NK-92 (cell line): Measurements from ENCODE around the gene PXMP2.

Experiments
- DNase-seq: peaks from one replicate; lab custom pipeline; 2025; ENCODE audit not compliant: unreplicated experiment; lab: John Stamatoyannopoulos, UW

PXMP2 gene

DNA sequence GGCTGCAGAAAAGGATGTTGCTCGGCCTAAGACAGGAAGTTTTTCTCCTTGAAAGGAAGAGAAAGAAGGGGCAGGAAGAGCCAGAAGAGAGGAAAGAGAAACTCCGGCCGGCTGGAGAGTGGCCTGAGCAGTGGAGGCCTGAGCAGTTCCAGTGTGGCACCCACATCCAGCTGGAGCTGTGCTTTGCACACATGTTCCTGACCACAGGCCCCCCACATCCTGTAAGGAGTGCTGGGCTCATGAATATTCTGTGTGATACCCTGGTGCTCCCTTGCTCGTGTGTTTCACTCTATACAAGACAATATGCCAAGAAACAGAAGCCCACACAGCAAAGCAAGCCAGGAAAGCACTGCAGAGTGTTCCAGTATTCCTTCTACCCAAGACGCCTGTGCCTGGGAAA lies 27.3 kb upstream of the PXMP2 start:
- DNase-seq = no peak

GRCh38 chr12:132660996-132661395 lies 26.4 kb upstream of the PXMP2 start:
- no peak for DNase-seq

DNA sequence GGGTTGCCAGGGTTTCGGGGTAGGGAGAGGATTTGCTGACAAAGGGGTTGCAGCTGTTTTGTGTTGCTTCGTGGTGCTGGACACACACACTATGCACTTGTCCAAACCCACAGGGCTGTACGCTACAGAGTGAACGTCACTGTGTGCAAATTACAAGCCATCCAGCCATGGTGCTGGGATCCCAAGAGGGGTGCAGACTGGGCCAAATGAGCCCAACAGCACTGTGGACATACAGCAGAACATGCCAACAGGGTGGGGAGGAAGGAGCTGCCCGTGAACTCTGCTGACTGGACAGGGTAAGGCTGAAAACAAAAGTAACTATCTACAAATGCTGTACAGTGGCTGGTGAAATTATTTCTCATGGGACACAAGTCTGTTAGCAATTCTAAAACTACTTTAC lies 25.4 kb upstream of the PXMP2 start:
- DNase-seq = no peak

GRCh38 chr12:132662901-132663755 lies 24.3 kb upstream of the PXMP2 start:
- no peak for DNase-seq

GRCh38 chr12:132664206-132665148 lies 22.9 kb upstream of the PXMP2 start:
- DNase-seq = no peak

GRCh38 chr12:132665149-132665491 lies 22.3 kb upstream of the PXMP2 start:
- DNase-seq = no peak

GRCh38 chr12:132665794-132666193 lies 21.6 kb upstream of the PXMP2 start:
- DNase-seq = no peak

GRCh38 chr12:132668191-132669088 lies 18.9 kb upstream of the PXMP2 start:
- no peak for DNase-seq

DNA sequence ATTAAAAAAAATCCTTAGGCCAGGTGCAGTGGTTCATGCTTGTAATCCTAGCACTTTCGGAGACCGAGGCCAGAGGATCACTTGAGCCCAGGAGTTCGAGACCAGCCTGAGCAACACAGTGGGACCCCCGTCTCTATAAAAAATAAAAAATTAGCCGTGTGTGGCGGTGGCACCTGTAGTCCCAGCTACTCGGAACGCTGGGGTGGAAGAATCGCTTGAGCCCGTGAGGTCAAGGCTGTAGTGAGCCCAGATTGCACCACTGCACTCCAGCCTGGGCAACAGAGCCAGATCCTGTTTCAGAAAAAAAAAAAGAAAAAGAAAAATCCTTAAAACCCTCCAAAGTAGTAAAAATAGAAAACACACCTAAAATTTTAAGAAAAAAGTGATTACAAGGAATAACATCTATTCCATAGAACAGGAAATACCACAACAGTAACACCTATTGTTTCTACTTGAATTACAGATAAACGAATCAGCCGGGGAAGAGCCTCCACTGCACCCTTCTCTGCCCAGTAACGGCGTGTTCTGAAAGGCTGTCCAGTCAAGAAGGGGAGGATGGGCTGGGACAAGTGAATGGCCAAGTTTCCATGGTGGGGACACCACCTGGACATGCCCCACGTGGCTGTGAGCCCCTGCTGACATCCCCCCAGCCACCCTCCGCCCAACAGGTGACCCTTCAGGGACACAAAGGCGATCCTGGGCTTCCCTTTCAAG lies 18.1 kb upstream of the PXMP2 start:
- DNase-seq = no peak

- no peak for DNase-seq
These were observed 15.3 kb upstream of the PXMP2 start for GRCh38 chr12:132672116-132672515.

- no peak for DNase-seq
These were observed 14.7 kb upstream of the PXMP2 start for GRCh38 chr12:132672678-132673077.

DNA sequence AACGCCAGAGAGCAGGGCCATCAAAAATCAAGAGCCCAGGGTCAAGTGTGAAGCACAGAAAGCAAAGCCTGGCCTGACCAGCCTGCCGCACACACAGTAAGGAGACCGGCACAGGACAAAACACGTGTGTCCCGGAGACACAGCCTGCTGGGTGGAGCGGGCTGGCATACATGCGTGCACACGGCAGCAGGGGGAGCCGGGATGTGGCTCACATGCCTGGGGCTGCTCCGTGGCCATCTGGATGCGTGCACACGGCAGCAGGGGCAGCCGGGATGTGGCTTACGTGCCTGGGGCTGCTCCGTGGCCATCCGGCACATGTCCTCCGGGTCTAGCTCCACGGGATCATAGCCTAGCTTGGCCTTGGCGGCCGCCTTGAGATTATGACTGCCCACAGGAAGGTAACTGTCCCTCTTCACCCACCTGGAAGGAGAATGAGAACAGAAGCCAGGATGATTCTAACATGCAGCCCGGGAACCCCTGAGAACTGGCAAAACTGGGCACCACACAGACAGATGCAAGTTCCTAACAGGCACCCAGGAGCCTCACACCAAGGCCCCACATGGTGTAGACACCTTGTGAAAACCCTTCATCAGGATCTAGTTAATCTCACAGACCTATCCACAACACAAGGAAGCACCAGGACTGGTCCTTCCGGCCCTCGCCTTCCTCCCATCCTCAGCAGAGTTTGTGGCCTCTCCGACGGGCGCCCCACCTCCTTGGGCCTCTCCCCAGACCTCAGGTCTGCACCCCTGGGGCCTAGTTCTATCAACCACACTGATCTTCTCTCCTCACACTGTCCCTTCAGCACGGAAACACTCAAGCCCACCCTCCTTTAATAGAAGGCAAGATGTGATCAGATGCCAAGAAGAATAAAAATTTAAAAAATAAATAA lies 13.9 kb upstream of the PXMP2 start:
- no peak for DNase-seq

DNA sequence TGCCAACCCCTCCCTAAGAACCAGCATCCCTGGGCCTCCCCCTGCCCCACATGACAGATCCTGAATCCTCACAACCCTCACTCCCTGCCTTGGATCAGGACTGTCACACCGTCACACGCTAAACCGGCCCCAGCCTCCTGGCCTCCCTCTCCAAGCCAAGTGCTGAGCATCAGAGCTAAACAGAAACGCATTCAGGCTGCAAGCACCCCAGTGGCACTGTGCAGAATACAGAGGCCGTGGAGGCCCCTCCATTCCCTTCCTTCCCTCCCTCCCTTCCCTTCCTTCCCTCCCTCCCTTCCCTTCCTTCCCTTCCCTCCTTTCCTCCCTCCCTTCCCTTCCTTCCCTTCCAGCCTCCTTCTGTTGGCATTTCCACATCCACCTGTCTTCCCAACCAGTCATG lies 12.8 kb upstream of the PXMP2 start:
- no peak for DNase-seq

DNA sequence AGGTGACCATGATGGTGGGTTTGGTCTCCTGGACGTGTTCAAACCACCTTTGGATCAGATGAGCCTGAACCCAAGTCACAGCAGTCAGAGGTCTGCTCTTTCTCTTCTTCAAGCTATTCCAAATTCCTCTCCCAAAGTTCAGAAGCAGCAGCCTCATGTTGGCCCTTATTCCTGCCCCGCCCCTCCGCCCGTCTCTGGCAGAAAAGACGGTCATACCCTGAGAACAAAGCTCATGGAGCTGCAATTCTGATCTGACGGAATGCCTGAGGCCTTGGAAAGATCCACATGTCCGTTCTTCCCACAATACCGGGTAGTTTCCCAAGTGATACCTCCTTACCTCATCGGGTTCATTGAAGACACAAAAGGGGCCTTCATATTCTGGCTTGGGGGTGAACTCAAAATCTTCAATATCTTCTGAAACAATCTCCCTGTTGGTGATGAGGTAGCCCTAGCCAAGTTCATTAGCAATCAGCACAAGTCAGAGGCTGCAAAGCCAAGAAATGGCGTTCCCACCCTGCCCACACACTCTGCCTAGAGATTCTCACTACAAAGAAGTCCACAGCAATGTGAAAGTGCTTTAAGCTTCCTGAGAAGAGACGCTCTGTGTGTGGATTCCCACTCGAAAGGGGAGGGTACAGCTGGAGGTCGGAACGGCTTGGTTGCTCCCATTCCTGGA lies 11.5 kb upstream of the PXMP2 start:
- no peak for DNase-seq

DNA sequence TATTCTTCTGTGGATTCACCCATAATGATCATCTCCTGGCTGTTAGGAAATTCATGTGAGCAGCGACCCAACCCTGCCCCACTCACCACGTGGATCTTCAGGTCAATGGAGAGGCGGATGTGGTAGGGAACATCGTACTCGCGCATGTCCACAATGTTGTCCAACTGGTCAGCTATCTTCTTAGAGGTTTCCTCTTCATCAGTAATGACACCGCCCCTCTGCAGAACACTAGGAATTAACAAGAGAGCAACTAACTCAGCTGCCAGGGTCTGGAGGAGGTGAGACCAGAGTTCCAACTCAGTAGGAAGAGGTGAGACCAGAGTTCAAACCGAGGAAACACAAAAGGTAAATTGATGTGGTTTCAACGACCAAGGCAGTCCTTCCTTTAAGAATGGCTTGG lies 9.9 kb upstream of the PXMP2 start:
- DNase-seq = no peak

- no peak for DNase-seq
These were observed 2.0 kb upstream of the PXMP2 start for GRCh38 chr12:132685400-132685799.

DNA sequence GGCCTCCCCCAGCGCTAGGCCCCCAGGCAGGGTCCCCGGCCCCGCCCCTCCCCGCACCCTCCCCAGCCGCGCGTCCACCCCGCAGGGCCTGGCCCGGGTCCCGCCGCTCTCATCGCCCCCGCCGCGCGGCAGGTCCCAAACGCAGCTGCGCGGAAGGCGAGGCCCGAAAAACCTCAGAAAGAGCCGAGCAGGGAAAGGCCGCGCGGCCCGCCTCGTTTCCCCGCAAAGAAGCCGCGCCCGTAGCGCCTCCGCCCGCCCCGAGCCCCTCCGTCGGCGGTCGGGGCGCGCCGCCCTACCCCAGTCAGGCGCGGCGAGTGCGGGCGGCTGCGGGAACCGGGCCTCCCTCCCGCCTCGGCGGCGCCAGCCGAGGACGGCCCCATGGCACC lies 569 bp upstream of the PXMP2 start:
- no peak for DNase-seq

- no peak for DNase-seq
These were observed 1.8 kb downstream of the PXMP2 start for GRCh38 chr12:132689227-132689626.

- DNase-seq = no peak
These were observed 2.7 kb downstream of the PXMP2 start for GRCh38 chr12:132690112-132690511.
